ENCODE measurements around the gene MUC22.
"Not testable (repeated sequence)": the region's sequence is repeated elsewhere in the genome, so short reads cannot be mapped to it uniquely, and the experiment has no call there.

The MUC22 gene

DNA sequence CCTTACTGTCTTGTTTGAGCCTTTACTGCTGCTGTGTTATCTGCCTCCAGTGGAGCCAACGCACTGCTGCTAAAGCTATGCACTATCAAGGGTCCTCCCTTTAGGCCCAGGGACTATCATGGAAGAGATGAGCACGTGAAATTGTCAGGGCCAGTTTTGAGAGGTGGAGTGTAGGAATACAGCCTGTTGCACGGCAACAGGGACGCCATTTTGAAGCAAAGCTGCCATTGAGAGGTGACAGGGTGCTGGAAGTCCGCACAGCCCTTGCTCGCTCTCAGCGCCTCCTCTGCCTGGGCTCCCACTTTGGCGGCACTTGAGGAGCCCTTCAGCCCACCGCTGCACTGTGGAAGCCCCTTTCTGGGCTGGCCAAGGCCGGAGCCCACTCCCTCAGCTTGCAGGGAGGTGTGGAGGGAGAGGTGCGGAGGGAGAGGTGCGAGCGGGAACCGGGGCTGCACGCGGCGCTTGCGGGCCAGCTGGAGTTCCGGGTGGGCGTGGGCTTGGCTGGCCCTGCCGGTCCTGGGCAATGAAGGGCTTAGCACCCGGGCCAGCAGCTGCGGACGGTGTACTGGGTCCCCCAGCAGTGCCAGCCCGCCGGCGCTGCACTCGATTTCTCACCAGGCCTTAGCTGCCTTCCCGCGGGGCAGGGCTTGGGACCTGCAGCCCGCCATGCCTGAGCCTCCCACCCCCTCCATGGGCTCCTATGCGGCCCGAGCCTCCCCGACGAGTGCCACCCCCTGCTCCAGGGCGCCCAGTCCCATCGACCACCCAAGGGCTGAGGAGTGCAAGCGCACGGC, 10.0 kb upstream of the MUC22 start:
- not testable (repeated sequence) for DNase-seq

DNA sequence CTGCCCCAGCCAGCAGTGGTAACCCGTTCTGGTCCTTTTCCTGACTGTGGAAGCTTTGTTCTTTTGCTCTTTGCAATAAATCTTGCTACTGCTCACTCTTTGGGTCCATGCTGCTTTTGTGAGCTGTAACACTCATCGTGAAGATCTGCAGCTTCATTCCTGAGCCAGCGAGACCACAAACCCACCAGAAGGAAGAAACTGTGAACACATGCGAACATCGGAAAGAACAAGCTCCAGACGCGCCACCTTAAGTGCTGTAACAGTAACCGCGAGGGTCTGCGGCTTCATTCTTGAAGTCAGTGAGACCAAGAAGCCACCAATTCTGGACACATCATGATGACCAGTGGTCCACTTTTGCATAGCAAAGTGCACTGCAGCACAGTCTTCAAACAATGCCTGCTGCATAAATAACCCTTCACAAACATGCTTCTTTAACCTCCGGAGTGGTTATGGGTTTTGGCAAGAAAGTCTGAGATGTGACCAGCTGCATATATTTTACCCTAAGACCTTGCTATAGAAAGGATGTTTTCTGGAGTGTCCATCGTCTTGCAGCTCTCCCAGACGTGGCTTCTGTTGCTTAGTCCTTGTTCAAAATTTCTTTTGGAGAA, 8.9 kb upstream of the MUC22 start:
- no peak for DNase-seq

DNA sequence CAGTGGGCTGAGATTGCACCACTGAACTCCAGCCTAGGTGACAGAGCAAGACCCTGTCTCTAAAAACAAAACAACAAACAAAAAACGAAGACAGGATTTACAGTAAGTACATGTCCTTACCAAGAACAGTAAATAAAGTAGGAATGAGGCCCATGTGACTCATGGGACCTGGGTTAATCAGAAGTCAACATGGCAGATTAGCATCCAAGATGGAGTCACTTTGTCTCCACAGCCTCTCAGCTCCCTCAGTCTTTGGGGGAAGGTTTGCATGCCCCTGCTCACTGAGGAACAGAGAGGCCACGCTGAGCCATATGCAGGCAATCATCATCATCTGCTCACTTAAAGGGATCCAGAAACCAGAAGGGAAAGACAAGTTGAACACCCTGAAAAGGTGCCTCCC, 7.8 kb upstream of the MUC22 start:
- DNase-seq: no peak

DNA sequence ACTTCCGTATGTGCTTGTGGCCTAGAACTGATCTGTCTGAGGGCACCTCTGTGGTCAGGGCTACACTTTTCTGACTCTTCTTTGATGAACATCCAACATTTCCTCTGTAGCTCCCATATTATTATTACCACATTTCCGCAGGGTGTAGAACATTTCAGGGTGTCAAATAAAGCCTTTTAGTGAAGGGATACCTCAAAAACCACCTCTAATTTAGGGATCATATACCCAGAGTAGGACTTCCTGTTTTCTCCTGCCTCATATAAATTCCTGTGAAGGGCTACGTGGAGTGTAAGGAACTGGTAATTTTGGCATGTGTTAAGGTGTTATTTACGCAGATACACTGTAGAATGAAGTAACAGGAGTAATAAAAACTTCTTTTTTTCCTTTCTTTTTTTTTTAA, 5.5 kb upstream of the MUC22 start:
- DNase-seq: no peak

DNA sequence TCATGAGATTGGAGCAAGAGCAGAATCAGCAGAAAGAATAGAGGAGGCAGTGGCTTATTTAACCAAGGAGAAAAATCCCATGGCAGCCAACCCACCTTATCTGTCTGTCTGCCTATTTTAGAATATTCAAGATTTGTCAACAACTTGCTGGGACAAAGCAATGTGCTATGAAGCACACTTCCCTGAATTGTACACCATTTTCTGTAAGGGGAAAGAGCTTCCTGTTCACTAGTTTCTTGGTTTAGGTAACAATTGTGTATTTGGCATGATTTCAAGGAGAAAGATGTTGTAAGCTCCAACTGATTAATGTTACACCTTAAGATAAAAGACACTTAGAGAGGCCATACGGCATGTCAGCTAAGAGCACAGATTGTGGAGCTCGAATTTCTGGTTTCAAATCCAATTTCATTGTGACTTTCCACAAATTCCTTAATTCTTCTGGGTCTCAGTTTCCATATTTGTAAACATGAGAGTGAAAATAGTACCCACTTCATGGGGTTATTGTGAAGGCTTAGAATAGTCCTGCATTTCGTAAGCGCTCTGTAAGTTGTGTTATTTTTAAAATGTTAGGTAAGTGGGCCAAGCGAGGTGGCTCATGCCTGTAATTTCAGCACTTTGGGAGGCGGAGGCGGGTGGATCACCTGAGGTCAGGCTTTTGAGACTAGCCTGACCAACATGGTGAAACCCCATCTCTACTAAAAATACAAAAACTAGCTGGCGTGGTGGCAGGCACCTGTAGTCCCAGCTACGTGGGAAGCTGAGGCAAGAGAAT, 4.8 kb upstream of the MUC22 start:
- DNase-seq: no peak

DNA sequence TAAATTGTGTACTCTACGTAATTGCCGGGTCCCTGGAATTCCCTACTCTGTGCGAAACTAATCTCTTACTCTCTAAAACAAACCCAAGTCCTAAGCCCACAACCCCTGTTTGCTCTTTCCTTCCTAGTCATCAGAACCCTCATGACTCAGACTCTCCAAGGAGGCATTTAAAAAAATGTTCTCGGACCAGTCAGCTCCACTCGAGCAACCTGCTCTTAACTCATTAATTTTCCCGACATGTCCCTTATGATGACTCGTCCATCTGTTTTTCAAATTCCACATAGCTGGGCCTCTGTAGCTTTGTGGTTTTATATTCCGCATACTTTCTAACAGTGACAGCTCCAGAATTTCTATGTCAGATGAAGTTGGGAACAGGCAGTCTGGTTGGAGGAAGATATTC, 2.6 kb upstream of the MUC22 start:
- DNase-seq: no peak

DNA sequence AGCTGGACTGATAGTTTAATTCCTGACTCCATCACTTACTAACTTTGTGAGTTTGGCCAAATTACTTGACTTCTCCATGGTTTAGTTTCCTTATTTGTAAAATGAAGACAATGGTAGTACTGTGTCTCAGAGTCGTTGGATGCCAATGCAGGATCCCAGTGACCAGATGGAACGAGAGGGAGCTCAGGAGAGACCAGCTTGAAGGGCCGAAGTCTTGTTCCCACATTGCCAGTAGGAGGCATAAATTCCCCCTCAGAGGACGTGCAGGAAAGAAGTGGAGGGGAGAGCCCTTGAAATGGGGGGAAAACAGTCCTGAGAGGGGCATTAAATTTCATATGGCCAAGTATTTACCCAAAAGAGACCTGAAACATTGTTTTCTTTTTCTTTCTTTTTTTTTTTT, 2.1 kb upstream of the MUC22 start:
- no peak for DNase-seq

DNA sequence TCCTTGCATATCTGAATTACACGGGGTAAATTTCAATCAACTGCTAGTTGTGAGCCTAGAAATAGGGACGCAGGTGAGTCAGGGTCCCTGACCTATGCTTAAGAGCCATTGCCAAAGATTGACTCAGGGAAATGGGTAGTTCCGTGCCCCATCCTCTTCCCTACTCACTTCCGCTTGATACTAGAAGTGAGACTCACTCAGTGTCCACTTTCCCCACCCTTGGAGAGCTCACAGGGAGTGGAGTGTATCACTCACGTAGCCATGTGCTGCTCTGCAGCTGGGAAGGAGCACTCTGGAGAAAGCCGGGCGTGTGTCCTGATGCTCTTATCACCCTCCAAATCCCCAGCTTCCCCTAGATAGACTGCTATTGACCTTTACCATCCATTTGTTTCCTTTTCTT, 543 bp upstream of the MUC22 start:
- no peak for DNase-seq

DNA sequence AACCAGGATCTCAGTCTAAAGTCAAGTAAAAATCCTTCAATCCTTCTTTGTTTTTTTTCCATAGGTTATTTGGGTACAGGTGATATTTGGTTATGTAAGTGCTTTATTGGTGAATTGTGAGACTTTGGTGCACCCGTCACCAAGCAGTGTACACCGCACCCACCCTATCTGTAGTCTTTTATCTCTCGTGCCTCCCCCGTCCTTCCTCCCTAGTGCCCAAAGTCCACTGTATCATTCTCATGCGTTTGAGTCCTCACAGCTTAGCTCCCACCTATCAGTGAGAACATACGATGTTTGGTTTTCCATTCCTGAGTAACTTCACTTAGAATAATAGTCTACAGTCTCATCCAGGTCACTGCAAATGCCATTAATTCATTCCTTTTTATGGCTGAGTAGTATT, 879 bp downstream of the MUC22 start:
- DNase-seq: no peak

DNA sequence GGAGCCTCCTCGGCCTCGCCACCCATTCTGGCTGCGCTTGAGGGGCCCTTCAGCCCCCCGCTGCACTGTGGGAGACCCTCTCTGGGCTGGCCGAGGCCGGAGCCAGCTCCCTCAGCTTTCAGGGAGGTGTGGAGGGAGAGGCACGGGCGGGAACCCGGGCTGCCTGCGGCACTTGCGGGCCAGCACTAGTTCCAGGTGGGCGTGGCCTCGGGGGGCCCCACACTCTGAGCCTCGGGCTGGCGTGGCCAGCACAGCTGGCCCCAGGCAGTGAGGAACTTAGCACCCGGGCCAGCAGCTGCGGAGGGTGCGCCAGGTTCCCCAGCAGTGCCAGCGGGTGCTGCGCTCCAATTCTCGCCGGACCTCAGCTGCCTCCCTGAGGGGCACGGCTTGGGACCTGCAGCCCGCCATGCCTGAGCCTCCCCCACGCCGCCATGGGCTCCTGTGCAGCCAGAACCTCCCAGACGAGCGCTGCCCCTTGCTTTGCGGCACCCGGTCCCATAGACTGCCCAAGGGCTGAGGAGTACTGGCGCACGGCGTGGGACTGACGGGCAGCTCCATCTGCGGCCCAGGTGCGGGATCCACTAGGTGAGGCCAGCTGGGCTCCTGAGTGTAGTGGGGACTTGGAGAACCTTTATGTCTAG, 6.5 kb downstream of the MUC22 start:
- no peak for DNase-seq

DNA sequence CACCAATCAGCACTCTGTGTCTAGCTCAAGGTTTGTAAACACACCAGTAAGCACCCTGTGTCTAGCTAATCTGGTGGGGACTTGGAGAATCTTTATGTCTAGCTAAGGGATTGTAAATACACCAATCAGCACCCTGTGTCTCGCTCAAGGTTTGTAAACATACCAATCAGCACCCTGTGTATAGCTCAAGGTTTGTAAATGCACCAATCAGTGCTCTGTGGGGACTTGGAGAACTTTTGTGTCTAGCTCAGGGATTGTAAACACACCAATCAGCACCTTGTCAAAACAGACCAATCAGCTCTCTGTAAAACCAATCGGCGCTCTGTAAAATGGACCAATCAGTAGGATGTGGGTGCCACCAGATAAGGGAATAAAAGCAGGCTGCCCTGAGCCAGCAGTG, 7.2 kb downstream of the MUC22 start:
- not testable (repeated sequence) for DNase-seq

DNA sequence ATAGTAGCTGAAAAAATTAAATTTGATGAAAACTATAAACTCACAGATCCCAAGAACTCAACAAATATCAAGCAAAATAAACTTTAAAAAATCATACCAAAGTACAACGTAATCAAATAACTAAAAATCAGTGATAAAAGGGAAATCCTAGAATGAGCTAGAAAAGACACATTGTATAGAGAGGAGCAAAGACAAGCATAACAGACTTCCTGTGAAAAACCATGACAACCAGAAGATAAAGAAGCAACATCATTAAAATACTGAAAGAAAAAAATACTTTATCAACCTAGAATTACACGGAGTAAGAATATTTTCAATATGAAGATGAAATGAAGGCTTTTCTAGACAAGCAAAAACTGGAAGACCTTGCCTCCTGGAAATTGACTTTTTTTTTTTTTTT, 9.8 kb downstream of the MUC22 start:
- DNase-seq: no peak

DNA sequence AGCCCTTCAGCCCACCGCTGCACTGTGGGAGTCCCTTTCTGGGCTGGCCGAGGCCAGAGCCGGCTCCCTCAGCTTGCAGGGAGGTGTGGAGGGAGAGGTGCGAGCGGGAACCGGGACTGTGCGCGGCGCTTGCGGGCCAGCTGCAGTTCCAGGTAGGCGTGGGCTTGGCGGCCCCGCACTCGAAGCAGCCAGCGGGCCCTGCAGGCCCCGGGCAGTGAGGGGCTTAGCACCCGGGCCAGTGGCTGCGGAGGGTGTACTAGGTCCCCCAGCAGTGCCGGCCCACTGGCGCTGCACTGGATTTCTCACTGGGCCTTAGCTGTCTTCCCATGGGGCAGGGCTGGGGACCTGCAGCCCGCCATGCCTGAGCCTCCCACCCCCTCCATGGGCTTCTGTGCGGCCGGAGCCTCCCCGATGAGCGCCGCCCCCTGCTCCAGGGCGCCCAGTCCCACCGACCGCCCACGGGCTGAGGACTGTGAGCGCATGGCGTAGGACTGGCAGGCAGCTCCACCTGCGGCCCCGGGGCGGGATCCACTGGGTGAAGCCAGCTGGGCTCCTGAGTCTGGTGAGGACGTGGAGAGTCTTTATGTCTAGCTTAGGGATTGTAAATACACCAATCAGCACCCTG, 10.5 kb downstream of the MUC22 start:
- DNase-seq: not testable (repeated sequence)

DNA sequence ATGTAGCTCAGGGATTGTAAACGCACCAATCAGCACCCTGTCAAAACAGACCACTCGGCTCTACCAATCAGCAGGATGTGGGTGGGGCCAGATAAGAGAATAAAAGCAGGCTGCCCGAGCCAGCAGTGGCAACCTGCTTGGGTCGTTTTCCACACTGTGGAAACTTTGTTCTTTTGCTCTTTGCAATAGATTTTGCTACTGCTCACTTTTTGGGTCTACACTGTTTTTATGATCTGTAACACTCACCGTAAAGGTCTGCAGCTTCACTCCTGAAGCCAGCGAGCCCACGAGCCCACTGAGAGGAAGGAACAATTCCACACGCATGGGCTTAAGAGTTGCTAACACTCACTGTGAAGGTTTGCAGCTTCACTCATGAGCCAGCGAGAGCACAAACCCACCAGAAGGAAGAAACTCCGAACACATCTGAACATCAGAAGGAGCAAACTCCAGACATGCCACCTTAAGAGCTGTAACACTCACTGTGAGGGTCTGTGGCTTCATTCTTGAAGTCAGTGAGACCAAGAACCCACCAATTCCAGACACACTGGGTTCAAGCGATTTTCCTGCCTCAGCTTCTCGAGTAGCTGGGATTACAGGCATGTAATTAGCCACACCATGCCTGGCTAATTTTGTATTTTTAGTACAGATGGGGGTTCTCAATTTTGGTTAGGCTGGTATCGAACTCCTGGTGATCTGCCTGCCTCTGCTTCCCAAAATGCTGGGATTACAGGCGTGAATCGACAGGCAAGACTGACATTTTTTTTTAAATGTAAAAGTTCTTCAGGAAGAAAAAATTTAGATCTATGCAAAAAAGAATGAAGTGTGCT, 11.6 kb downstream of the MUC22 start:
- not testable (repeated sequence) for DNase-seq

DNA sequence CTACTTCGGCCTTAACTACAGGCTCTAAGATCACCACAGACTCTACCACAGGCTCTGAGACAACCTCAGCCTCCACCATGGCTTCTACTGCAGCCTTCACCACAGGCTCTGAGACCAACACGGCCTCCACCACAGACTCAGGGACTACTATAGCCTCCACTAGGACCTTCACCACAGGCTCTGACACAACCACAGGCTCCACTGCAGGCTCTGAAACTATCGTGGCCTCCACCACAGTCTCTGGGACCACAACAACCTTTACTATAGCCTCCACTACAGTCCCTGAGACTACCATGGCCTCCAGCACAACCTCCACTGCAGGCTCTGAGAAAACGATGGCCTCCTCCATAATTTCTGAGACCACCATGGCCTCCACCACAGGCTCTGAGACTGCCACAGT, 15.3 kb downstream of the MUC22 start:
- DNase-seq: no peak

DNA sequence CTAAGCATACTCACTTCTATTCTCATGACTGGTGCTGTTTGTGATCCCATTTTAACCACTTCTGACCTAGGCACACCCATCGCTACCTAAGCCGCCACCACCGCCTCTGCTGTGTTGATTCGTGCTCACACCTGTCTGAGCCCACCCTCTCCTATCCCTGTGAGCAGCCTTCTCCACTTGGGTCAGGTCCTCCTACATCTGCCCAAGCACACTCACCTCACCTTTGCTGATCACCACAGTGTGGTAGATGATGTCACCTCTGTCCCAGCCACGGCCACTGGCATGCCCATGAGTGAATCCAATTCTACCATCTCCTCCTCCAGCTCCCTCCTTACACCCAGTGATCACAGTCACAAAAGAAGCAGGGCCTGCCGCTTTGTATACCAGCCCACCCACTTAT, 20.8 kb downstream of the MUC22 start:
- no peak for DNase-seq

DNA sequence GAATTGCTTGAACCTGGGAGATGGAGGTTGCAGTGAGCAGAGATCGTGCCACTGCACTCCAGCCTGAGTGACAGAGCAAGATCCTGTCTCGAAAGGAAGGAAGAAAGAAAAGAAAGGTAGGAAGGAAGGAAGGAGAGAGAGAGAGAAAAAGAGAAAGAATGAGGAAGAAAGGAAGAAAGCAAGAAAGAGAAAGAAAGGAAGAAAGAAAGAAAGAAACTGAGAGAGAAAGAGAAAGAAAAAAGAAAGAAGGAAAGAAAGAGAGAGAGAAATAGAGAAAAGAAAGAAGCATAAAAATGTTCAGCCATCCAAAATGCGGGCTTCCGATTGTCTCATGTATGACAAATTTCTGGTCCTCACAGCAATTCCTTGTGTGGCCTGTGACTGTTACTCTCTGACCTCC, 22.8 kb downstream of the MUC22 start:
- DNase-seq: no peak

DNA sequence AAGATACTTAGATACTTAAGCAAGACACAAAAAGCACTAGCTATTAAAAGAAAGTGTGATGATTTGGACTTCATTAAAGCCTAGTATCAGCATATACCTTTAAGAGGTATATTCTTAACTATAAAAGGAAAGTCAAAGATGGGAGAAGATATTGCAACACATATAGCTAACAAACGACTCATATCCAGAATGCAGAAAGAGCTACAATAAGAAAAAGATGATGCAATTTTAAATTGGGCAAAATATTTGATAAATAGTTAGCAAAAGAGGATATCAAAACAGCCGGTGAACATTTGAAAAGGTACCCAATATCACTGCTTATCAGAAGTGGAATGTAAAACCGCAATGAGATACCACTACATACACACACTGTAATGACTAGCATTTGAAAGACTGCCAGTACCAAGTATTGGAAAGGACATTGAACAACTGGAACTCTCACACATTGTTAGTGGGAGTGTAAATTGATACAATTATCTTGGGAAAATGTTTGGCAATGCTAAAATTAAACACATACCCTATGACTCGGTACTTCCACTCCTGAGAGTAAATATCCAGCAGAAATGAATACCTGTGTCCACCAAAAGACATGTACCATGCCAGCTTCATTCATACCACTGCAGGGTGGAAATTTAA, 25.7 kb downstream of the MUC22 start:
- no peak for DNase-seq

DNA sequence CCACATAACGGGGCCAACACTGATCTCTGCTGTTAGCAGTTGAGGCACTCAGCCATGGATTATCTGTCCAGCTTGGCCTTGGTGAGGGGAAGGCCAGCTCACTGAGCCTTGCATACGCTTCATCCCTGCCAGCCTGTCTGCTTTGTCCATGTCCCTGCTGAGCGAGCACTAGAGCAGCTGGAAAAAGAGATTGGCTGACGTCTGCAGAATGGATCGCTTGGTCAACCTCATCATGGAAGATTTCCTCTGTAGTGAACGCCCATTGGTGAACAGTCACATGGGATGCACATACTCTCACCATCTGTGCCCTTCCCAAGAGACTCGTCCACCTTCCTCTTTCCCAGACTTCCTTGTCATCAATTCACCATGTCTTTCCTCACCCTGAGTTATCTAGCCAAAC, 26.9 kb downstream of the MUC22 start:
- DNase-seq: no peak

DNA sequence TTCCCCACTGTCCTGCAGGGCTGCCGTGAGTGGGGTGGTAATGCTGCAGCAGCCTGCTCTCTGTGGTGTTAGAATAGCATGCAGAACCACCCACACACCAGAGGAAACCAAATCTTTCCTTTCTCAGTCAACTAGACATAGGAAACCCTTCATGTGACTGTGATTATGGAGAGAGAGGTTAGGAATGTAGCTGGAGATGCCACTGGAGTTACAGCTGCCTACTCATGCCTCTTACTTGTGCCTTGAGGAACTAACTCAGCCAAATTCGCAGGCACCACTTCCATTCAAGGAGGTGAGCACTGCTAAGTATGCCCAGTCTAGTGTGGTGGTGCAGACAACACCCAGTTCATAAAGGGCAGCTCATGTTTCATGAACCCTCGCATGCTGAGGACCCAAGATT, 27.4 kb downstream of the MUC22 start:
- no peak for DNase-seq

DNA sequence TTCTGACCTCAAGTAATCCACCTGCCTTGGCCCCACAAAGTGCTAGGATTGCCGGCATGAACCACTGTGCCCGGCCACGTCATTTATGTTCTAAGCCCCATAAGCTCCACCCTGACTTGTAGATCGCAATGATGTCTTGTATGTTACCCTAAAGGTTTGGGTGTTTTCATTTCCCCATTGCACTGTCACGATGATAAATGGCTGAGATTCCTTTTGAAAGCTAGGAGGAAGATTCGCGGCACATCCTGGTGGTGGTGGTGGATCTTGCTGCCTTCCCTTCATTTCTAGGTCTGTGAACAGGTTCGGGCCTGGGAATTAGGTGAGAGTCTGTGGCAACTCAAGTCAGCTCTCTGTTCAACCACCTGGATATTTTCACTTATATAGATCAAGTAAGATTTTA, 28.3 kb downstream of the MUC22 start:
- DNase-seq: no peak

DNA sequence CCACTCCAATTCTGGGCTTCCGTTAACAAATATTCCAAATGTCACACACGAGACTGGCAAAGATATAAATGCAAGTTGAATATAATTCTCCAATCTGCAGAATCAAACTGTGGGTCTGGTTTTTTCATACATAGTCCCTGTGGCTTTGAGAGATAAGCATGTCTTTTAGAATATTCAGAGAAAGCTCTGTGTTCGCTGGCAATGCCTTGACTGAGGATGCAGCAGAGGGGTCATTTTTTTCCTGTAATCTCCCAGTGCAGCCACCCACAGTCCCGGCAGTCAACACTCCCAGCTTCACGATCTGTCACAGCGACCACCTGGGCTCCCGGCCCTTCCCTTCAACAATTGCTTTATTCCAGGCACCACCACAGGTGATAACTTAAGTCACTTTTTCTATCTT, 30.5 kb downstream of the MUC22 start:
- DNase-seq: no peak
